ENCODE measurements around the gene RAC2. TPM values are rescaled to one million over a fixed set of nuclear protein-coding genes. Genes with fewer than 3 reads are reported as not detected.

Gene RAC2
- total and polyA plus RNA-seq, 3 donors from 2014 or later = 1.2 to 15.5 (median 10.7) TPM

- TF ChIP-seq CTCF (IDR thresholded peaks at IDR 0.05) = no peak
- TF ChIP-seq POLR2A (IDR thresholded peaks at IDR 0.05) = no peak
- 87% methylated on average over 10 of the region's 10 CpGs for WGBS, 2 donors
- no peaks in the 10 kb centered on the region for H3K4me1 ChIP-seq
- DNase-seq = no peak
- no peak overlapping the region for H3K27ac ChIP-seq
- H3K27me3 ChIP-seq = no peaks in the 10 kb centered on the region
- intact Hi-C loops (cut with DNase I; ENCODE audit: low total_unique reads) = no loop called here
- no peak overlapping the region for H3K4me3 ChIP-seq
- no peaks in the 10 kb centered on the region for H3K36me3 ChIP-seq (ENCODE audit: low read depth, missing control alignments)
- no peaks in the 10 kb centered on the region for H3K9me3 ChIP-seq
These were observed 20.2 kb upstream of the RAC2 start for GRCh38 chr22:37263966-37264887.

GRCh38 chr22:37262346-37262745, 18.3 kb upstream of the RAC2 start:
- H3K4me1 ChIP-seq = no peaks in the 10 kb centered on the region
- DNase-seq = no peak
- 81 to 85% methylated on average over 5 of the region's 5 CpGs for WGBS, 2 donors
- H3K27ac ChIP-seq = no peak overlapping the region
- H3K36me3 ChIP-seq (ENCODE audit: low read depth, missing control alignments) = no peaks in the 10 kb centered on the region
- no peak for TF ChIP-seq POLR2A (IDR thresholded peaks at IDR 0.05)
- no peak for TF ChIP-seq CTCF (IDR thresholded peaks at IDR 0.05)
- H3K9me3 ChIP-seq = no peaks in the 10 kb centered on the region
- no peak overlapping the region for H3K4me3 ChIP-seq
- no peaks in the 10 kb centered on the region for H3K27me3 ChIP-seq
- intact Hi-C loops (cut with DNase I; ENCODE audit: low total_unique reads) = no loop called here

GRCh38 chr22:37260901-37261336, 16.9 kb upstream of the RAC2 start:
- Histone ChIP-seq H3K4me3 (no peak overlapping the region), H3K27ac (no peak overlapping the region), H3K9me3 (no peaks in the 10 kb centered on the region), H3K36me3 (ENCODE audit: low read depth, missing control alignments) (no peaks in the 10 kb centered on the region), H3K4me1 (no peaks in the 10 kb centered on the region), H3K27me3 (no peaks in the 10 kb centered on the region)
- peak; percentile 68 to 93 (median 88) for TF ChIP-seq CTCF (IDR thresholded peaks at IDR 0.05)
- no peak for TF ChIP-seq POLR2A (IDR thresholded peaks at IDR 0.05)
- WGBS, 2 donors = 19 to 20% methylated on average over 14 of the region's 14 CpGs
- intact Hi-C loops (cut with DNase I; ENCODE audit: low total_unique reads) = no loop called here
- peak; percentile 81 for DNase-seq

GRCh38 chr22:37260155-37260795, 16.2 kb upstream of the RAC2 start:
- H3K4me3 ChIP-seq = no peak overlapping the region
- no peak for DNase-seq
- intact Hi-C loops (cut with DNase I; ENCODE audit: low total_unique reads) = no loop called here
- no peaks in the 10 kb centered on the region for H3K4me1 ChIP-seq
- no peaks in the 10 kb centered on the region for H3K27me3 ChIP-seq
- TF ChIP-seq POLR2A (IDR thresholded peaks at IDR 0.05) (no peak), CTCF (IDR thresholded peaks at IDR 0.05) (no peak)
- no peaks in the 10 kb centered on the region for H3K9me3 ChIP-seq
- WGBS, 2 donors = 33 to 34% methylated on average over 15 of the region's 15 CpGs
- no peak overlapping the region for H3K27ac ChIP-seq
- no peaks in the 10 kb centered on the region for H3K36me3 ChIP-seq (ENCODE audit: low read depth, missing control alignments)
